KBM-7 (cell line): ENCODE measurements around the gene PICALM.
A peak's percentile ranks its signal among the peaks of the same experiment; 100 is the strongest.

Experiments used
- DNase-seq: peaks from one replicate; pipeline ENCODE4 v3.0.0-alpha.2; 2015
- in situ Hi-C: fragments of 300-500 bp; cut with MboI; formaldehyde crosslinking; loops from 2 replicates; pipeline ENCODE4 v1.14.3; 2020; ENCODE audit warnings: low sequenced_read_pairs, low pct_unique_long_range_greater_than_20kb, mixed read lengths

The PICALM gene

GRCh38 chr11:86056351-86056854 lies 12.5 kb downstream of the PICALM start:
- in situ Hi-C loops: no loop called here
- no peak for DNase-seq

- in situ Hi-C loops: no loop called here
- DNase-seq: no peak
Observed at GRCh38 chr11:86052693-86053641, 15.9 kb downstream of the PICALM start.

- in situ Hi-C loops: no loop called here
- no peak for DNase-seq
Observed at GRCh38 chr11:86050196-86050709, 18.6 kb downstream of the PICALM start.

GRCh38 chr11:86047275-86047991 lies 21.5 kb downstream of the PICALM start:
- in situ Hi-C loops: no loop called here

GRCh38 chr11:86046116-86046515 lies 22.8 kb downstream of the PICALM start:
- DNase-seq: no peak
- in situ Hi-C loops: no loop called here

More at GRCh38 chr11:86047275-86047991, 21.5 kb downstream of the PICALM start:
- DNase-seq: no peak

GRCh38 chr11:86043765-86044503 lies 24.9 kb downstream of the PICALM start:
- no peak for DNase-seq
- in situ Hi-C loops: no loop called here

GRCh38 chr11:86041975-86042378 lies 26.9 kb downstream of the PICALM start:
- peak; percentile 91 for DNase-seq
- in situ Hi-C loops: no loop called here

GRCh38 chr11:86040919-86041850 lies 27.7 kb downstream of the PICALM start:
- DNase-seq: no peak
- in situ Hi-C loops: no loop called here

- DNase-seq: no peak
- in situ Hi-C loops: no loop called here
Observed at GRCh38 chr11:86039094-86039493, 29.8 kb downstream of the PICALM start.

- no peak for DNase-seq
- in situ Hi-C loops: no loop called here
Observed at GRCh38 chr11:86037743-86038142, 31.1 kb downstream of the PICALM start.

GRCh38 chr11:86035920-86036319 lies 33.0 kb downstream of the PICALM start:
- no peak for DNase-seq
- in situ Hi-C loops: no loop called here

- DNase-seq: no peak
- in situ Hi-C loops: no loop called here
Observed at GRCh38 chr11:86035164-86035563, 33.7 kb downstream of the PICALM start.

GRCh38 chr11:86034710-86035109 lies 34.2 kb downstream of the PICALM start:
- in situ Hi-C loops: no loop called here

GRCh38 chr11:86021377-86021776 lies 47.5 kb downstream of the PICALM start:
- in situ Hi-C loops: no loop called here
- DNase-seq: peak; percentile 12

More at GRCh38 chr11:86034710-86035109, 34.2 kb downstream of the PICALM start:
- no peak for DNase-seq

- no peak for DNase-seq
- in situ Hi-C loops: no loop called here
Observed at GRCh38 chr11:86018249-86018648, 50.6 kb downstream of the PICALM start.

- DNase-seq: no peak
- in situ Hi-C loops: no loop called here
Observed at GRCh38 chr11:86016451-86016850, 52.4 kb downstream of the PICALM start.

GRCh38 chr11:86015699-86016098 lies 53.2 kb downstream of the PICALM start:
- in situ Hi-C loops: no loop called here
- no peak for DNase-seq

- in situ Hi-C loops: no loop called here
- DNase-seq: no peak
Observed at GRCh38 chr11:86014221-86014620, 54.7 kb downstream of the PICALM start.
